WTC11 (cell line): ENCODE results near the gene CDHR5. TPM values are rescaled to one million over a fixed set of nuclear protein-coding genes. Genes with fewer than 3 reads are reported as not detected.
A peak's percentile ranks its signal among the peaks of the same experiment; 100 is the strongest.

Source experiments
- ATAC-seq: fragments of 200-7000 bp; cut with Tn5 transposase; 2 replicates; pipeline ENCODE4 v1.10.0; 2021; ENCODE audit warnings: mild to moderate bottlenecking, moderate library complexity
- CTCF ChIA-PET: fragments of 300-600 bp; sonication (Branson Sonifier 250); formaldehyde crosslinking; loops from one replicate; lab custom pipeline; 2021; ENCODE audit warnings: antibody characterized with exemption; lab: Charles Lee
- POLR2A ChIA-PET: fragments of 350-600 bp; sonication (Branson Sonifier 250); formaldehyde crosslinking; loops from one replicate; lab custom pipeline; 2021; ENCODE audit warnings: antibody characterized with exemption; lab: Charles Lee
- DNase-seq: peaks from one replicate; pipeline ENCODE4 v3.0.0; 2021; ENCODE audit warnings: low spot score
- H3K27ac Mint-ChIP-seq: 2 replicates; pipeline ENCODE4 v1.8.0; 2021; ENCODE audit warnings: mixed read lengths
- H3K27me3 Mint-ChIP-seq: 2 replicates; pipeline ENCODE4 v1.8.0; 2021; ENCODE audit warnings: low read depth, mild to moderate bottlenecking, moderate library complexity, mixed read lengths
- H3K36me3 Mint-ChIP-seq: 2 replicates; pipeline ENCODE4 v1.8.0; 2021; ENCODE audit warnings: mixed read lengths
- H3K4me1 Mint-ChIP-seq: 2 replicates; pipeline ENCODE4 v1.8.0; 2022; ENCODE audit warnings: mixed read lengths
- H3K4me3 Mint-ChIP-seq: 2 replicates; pipeline ENCODE4 v1.8.0; 2021; ENCODE audit warnings: mild to moderate bottlenecking, moderate library complexity, mixed read lengths
- H3K9me3 Mint-ChIP-seq: 2 replicates; pipeline ENCODE4 v1.8.0; 2021; ENCODE audit warnings: mixed read lengths
- ATF3 ChIP-seq: sonication (generic); formaldehyde crosslinking; conservative IDR thresholded peaks from 2 replicates; pipeline ENCODE4 v1.8.1; 2022; ENCODE audit warnings: mild to moderate bottlenecking, missing genetic modification reagents
- E2F1 ChIP-seq: sonication (generic); formaldehyde crosslinking; IDR thresholded peaks from 2 replicates; pipeline ENCODE4 v1.8.0; 2022; ENCODE audit warnings: mild to moderate bottlenecking, missing genetic modification reagents
- EMX1 ChIP-seq: fragments of 250-450 bp; sonication (Bioruptor Pico); IDR thresholded peaks from 2 replicates; pipeline ENCODE4 v1.8.0; 2021; ENCODE audit warnings: mild to moderate bottlenecking
- HMGXB4 ChIP-seq: sonication (generic); formaldehyde crosslinking; IDR thresholded peaks from 2 replicates; pipeline ENCODE4 v1.8.1; 2023; ENCODE audit warnings: mild to moderate bottlenecking, moderate library complexity, missing genetic modification reagents
- MLX ChIP-seq: sonication (generic); formaldehyde crosslinking; IDR thresholded peaks from 2 replicates; pipeline ENCODE4 v1.8.1; 2023; ENCODE audit warnings: mild to moderate bottlenecking, missing genetic modification reagents, moderate library complexity
- NR3C1 ChIP-seq: sonication (generic); formaldehyde crosslinking; conservative IDR thresholded peaks from 2 replicates; pipeline ENCODE4 v1.8.1; 2023; ENCODE audit warnings: low read depth, mild to moderate bottlenecking, missing genetic modification reagents
- OVOL2 ChIP-seq: fragments of 250-450 bp; sonication (Bioruptor Pico); IDR thresholded peaks from 2 replicates; pipeline ENCODE4 v1.9.0; 2021; ENCODE audit warnings: mild to moderate bottlenecking, borderline replicate concordance
- PRRX2 ChIP-seq: fragments of 250-450 bp; sonication (Bioruptor Pico); IDR thresholded peaks from 2 replicates; pipeline ENCODE4 v1.8.0; 2021; ENCODE audit warnings: mild to moderate bottlenecking
- SMAD3 ChIP-seq: sonication (generic); formaldehyde crosslinking; IDR thresholded peaks from 2 replicates; pipeline ENCODE4 v1.8.0; 2022; ENCODE audit warnings: missing genetic modification reagents, mild to moderate bottlenecking, borderline replicate concordance
- STAT6 ChIP-seq: sonication (generic); formaldehyde crosslinking; conservative IDR thresholded peaks from 2 replicates; pipeline ENCODE4 v1.8.1; 2023; ENCODE audit warnings: mild to moderate bottlenecking, low read depth, missing genetic modification reagents, moderate library complexity
- TEAD4 ChIP-seq: sonication (generic); formaldehyde crosslinking; IDR thresholded peaks from 2 replicates; pipeline ENCODE4 v1.8.0; 2022; ENCODE audit warnings: mild to moderate bottlenecking, missing genetic modification reagents
- ZNF121 ChIP-seq: sonication (generic); formaldehyde crosslinking; IDR thresholded peaks from 2 replicates; pipeline ENCODE4 v1.8.0; 2023; ENCODE audit warnings: missing genetic modification reagents
- ZNF138 ChIP-seq: sonication (generic); formaldehyde crosslinking; conservative IDR thresholded peaks from 2 replicates; pipeline ENCODE4 v1.8.1; 2022; ENCODE audit warnings: mild to moderate bottlenecking, moderate library complexity, missing genetic modification reagents
- ZNF281 ChIP-seq: sonication (generic); formaldehyde crosslinking; IDR thresholded peaks from 2 replicates; pipeline ENCODE4 v1.8.0; 2023; ENCODE audit warnings: mild to moderate bottlenecking, missing genetic modification reagents
- ZNF317 ChIP-seq: sonication (generic); formaldehyde crosslinking; IDR thresholded peaks from 2 replicates; pipeline ENCODE4 v1.8.1; 2023; ENCODE audit warnings: low read depth, mild to moderate bottlenecking, moderate library complexity, missing genetic modification reagents, borderline replicate concordance
- total RNA-seq: library from RNA; stranded (reverse); gene quantifications from 3 replicates; pipeline ENCODE4 v1.2.3, GENCODE V29; 2021
- TF ChIP-seq, protein P1 (sequence below): fragments of 250-450 bp; sonication (Bioruptor Pico); IDR thresholded peaks from 2 replicates; pipeline ENCODE4 v1.9.0; 2021; ENCODE audit warnings: mild to moderate bottlenecking, borderline replicate concordance
- TF ChIP-seq, protein P2 (sequence below): sonication (generic); formaldehyde crosslinking; IDR thresholded peaks from 2 replicates; pipeline ENCODE4 v1.8.1; 2023; ENCODE audit warnings: mild to moderate bottlenecking, missing genetic modification reagents

Gene CDHR5
- total RNA-seq, 1 experiment from 2014 or later = 0.26 TPM

- no peaks in the 10 kb centered on the region for H3K27me3 Mint-ChIP-seq
- H3K4me3 Mint-ChIP-seq = no peak overlapping the region
- H3K9me3 Mint-ChIP-seq = no peaks in the 10 kb centered on the region
- H3K27ac Mint-ChIP-seq = 0 out of 2 replicates have a peak overlapping the region, but pooled peaks have one; percentile 27
- ChIA-PET CTCF (no interaction called here), POLR2A (no interaction called here)
- H3K36me3 Mint-ChIP-seq = peaks cover 53% of the 10 kb centered on the region
- TF ChIP-seq STAT6 (no peak), E2F1 (no peak)
- DNase-seq (no peak), ATAC-seq (no peak)
- no peaks in the 10 kb centered on the region for H3K4me1 Mint-ChIP-seq
Measured at GRCh38 chr11:596374-596773, 28.4 kb downstream of the CDHR5 start.

- TF ChIP-seq ZNF317 (CRISPR knock-in tag) = no peak
- TF ChIP-seq OVOL2 (CRISPR knock-in tag) = no peak
- no peak for TF ChIP-seq E2F1
- TF ChIP-seq ATF3 (CRISPR knock-in tag) = no peak
- no peak for TF ChIP-seq NR3C1 (CRISPR knock-in tag)
- no peak for TF ChIP-seq ZNF138 (CRISPR knock-in tag)
- TF ChIP-seq MLX (CRISPR knock-in tag) = no peak
- TF ChIP-seq, protein P1, sequence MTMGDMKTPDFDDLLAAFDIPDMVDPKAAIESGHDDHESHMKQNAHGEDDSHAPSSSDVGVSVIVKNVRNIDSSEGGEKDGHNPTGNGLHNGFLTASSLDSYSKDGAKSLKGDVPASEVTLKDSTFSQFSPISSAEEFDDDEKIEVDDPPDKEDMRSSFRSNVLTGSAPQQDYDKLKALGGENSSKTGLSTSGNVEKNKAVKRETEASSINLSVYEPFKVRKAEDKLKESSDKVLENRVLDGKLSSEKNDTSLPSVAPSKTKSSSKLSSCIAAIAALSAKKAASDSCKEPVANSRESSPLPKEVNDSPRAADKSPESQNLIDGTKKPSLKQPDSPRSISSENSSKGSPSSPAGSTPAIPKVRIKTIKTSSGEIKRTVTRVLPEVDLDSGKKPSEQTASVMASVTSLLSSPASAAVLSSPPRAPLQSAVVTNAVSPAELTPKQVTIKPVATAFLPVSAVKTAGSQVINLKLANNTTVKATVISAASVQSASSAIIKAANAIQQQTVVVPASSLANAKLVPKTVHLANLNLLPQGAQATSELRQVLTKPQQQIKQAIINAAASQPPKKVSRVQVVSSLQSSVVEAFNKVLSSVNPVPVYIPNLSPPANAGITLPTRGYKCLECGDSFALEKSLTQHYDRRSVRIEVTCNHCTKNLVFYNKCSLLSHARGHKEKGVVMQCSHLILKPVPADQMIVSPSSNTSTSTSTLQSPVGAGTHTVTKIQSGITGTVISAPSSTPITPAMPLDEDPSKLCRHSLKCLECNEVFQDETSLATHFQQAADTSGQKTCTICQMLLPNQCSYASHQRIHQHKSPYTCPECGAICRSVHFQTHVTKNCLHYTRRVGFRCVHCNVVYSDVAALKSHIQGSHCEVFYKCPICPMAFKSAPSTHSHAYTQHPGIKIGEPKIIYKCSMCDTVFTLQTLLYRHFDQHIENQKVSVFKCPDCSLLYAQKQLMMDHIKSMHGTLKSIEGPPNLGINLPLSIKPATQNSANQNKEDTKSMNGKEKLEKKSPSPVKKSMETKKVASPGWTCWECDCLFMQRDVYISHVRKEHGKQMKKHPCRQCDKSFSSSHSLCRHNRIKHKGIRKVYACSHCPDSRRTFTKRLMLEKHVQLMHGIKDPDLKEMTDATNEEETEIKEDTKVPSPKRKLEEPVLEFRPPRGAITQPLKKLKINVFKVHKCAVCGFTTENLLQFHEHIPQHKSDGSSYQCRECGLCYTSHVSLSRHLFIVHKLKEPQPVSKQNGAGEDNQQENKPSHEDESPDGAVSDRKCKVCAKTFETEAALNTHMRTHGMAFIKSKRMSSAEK (CRISPR knock-in tag) = no peak
- no peak for TF ChIP-seq SMAD3 (CRISPR knock-in tag)
- TF ChIP-seq, protein P2, sequence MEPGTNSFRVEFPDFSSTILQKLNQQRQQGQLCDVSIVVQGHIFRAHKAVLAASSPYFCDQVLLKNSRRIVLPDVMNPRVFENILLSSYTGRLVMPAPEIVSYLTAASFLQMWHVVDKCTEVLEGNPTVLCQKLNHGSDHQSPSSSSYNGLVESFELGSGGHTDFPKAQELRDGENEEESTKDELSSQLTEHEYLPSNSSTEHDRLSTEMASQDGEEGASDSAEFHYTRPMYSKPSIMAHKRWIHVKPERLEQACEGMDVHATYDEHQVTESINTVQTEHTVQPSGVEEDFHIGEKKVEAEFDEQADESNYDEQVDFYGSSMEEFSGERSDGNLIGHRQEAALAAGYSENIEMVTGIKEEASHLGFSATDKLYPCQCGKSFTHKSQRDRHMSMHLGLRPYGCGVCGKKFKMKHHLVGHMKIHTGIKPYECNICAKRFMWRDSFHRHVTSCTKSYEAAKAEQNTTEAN = no peak
- TF ChIP-seq HMGXB4 (CRISPR knock-in tag) = no peak
- TF ChIP-seq ZNF121 = no peak
- no peak for TF ChIP-seq EMX1 (CRISPR knock-in tag)
- TF ChIP-seq ZNF281 (CRISPR knock-in tag) = no peak
- TF ChIP-seq PRRX2 = no peak
- no peak for TF ChIP-seq TEAD4 (CRISPR knock-in tag)
- peaks cover 59% of the 10 kb centered on the region for H3K36me3 Mint-ChIP-seq
- H3K27me3 Mint-ChIP-seq = no peaks in the 10 kb centered on the region
- ATAC-seq (no peak), DNase-seq (no peak)
- CTCF ChIA-PET = interaction anchor here (1.2 kb wide), 1 partner anchor 41 kb away, joined by 3 read pairs; no protein-coding TSS in a partner anchor
- no peaks in the 10 kb centered on the region for H3K4me1 Mint-ChIP-seq
- POLR2A ChIA-PET = no interaction called here
- H3K27ac Mint-ChIP-seq = no peak overlapping the region
- no peak overlapping the region for H3K4me3 Mint-ChIP-seq
- no peaks in the 10 kb centered on the region for H3K9me3 Mint-ChIP-seq
Measured at GRCh38 chr11:595400-595799, 29.4 kb downstream of the CDHR5 start.
